ENCODE results near the gene UBE2M. TPM values are rescaled to one million over a fixed set of nuclear protein-coding genes. Genes with fewer than 3 reads are reported as not detected.

Gene UBE2M
- total RNA-seq, 1 experiment from 2014 or later = 185 TPM

- BruUV-seq (replicated peaks) = no TSS peak
- DNase-seq (ENCODE audit: low spot score) = peak; percentile 97
- TF ChIP-seq CTCF (conservative IDR thresholded peaks at IDR 0.05; ENCODE audit: low read depth, low read length) (peak; percentile 87), EZH2 (IDR thresholded peaks at IDR 0.05; ENCODE audit: borderline replicate concordance, low read depth, low read length, poor library complexity, severe bottlenecking) (no peak)
- Histone ChIP-seq H3K9me3 (ENCODE audit: low read depth, low read length, poor library complexity, severe bottlenecking) (no peaks in the 10 kb centered on the region), H3K4me1 (ENCODE audit: insufficient read depth, low read length, poor library complexity, severe bottlenecking) (peaks cover 24% of the 10 kb centered on the region), H3K27ac (ENCODE audit: low read depth, low read length, poor library complexity, severe bottlenecking) (peak overlapping the region; percentile 77), H3K27me3 (replicated peaks; ENCODE audit: insufficient read depth, low read depth, low read length, poor library complexity) (no peaks in the 10 kb centered on the region), H3K36me3 (ENCODE audit: insufficient read depth, low read length, poor library complexity, severe bottlenecking) (peaks cover 11% of the 10 kb centered on the region), H3K4me3 (ENCODE audit: low read depth, low read length, poor library complexity, severe bottlenecking) (peak overlapping the region; percentile 49)
- POLR2A ChIA-PET (ENCODE audit: low non-redundant PET) = interaction anchor here (0.9 kb wide), 1 partner anchor 61 kb away, joined by 3 read pairs; no protein-coding TSS in a partner anchor
- CTCF ChIA-PET = interaction anchor here (0.7 to 0.8 kb wide), 4 partner anchors 13 to 209 kb away, joined by 3 to 12 read pairs (median 5); no protein-coding TSS in a partner anchor
- intact Hi-C loops (cut with micrococcal nuclease; ENCODE audit: unreplicated experiment) = no loop called here
Observed at GRCh38 chr19:58513694-58514563, 44.5 kb downstream of the UBE2M start.

- H3K27me3 ChIP-seq (replicated peaks; ENCODE audit: insufficient read depth, low read depth, low read length, poor library complexity) = no peaks in the 10 kb centered on the region
- intact Hi-C loops (cut with micrococcal nuclease; ENCODE audit: unreplicated experiment) = no loop called here
- H3K36me3 ChIP-seq (ENCODE audit: insufficient read depth, low read length, poor library complexity, severe bottlenecking) = peaks cover 11% of the 10 kb centered on the region
- no peak for DNase-seq (ENCODE audit: low spot score)
- ChIA-PET CTCF (interaction anchor here (0.7 kb wide), 1 partner anchor 45 kb away, joined by 3 read pairs; no protein-coding TSS in a partner anchor), POLR2A (ENCODE audit: low non-redundant PET) (no interaction called here)
- no peak overlapping the region for H3K4me3 ChIP-seq (ENCODE audit: low read depth, low read length, poor library complexity, severe bottlenecking)
- no peaks in the 10 kb centered on the region for H3K9me3 ChIP-seq (ENCODE audit: low read depth, low read length, poor library complexity, severe bottlenecking)
- TF ChIP-seq EZH2 (IDR thresholded peaks at IDR 0.05; ENCODE audit: borderline replicate concordance, low read depth, low read length, poor library complexity, severe bottlenecking) = no peak
- TF ChIP-seq CTCF (conservative IDR thresholded peaks at IDR 0.05; ENCODE audit: low read depth, low read length) = no peak
- no TSS peak for BruUV-seq (replicated peaks)
- H3K4me1 ChIP-seq (ENCODE audit: insufficient read depth, low read length, poor library complexity, severe bottlenecking) = peaks cover 19% of the 10 kb centered on the region
- H3K27ac ChIP-seq (ENCODE audit: low read depth, low read length, poor library complexity, severe bottlenecking) = peak overlapping the region; percentile 77
Observed at GRCh38 chr19:58513213-58513693, 45.2 kb downstream of the UBE2M start.

GRCh38 chr19:58511353-58512208 is 46.8 kb downstream of the UBE2M start, which contains the start of gene SLC27A5:
TSS of gene SLC27A5 (minus strand) at chr19:58511992. CDS start at chr19:58511955, 37 bp downstream.
- intact Hi-C loops (cut with micrococcal nuclease; ENCODE audit: unreplicated experiment) = no loop called here
- Histone ChIP-seq H3K4me3 (ENCODE audit: low read depth, low read length, poor library complexity, severe bottlenecking) (no peak within 1 kb of the TSS), H3K27me3 (replicated peaks; ENCODE audit: insufficient read depth, low read depth, low read length, poor library complexity) (no peaks in the 10 kb centered on the region), H3K36me3 (ENCODE audit: insufficient read depth, low read length, poor library complexity, severe bottlenecking) (peaks cover 6% of the 10 kb centered on the region), H3K27ac (ENCODE audit: low read depth, low read length, poor library complexity, severe bottlenecking) (peak within 1 kb of the TSS; percentile 23), H3K9me3 (ENCODE audit: low read depth, low read length, poor library complexity, severe bottlenecking) (no peaks in the 10 kb centered on the region), H3K4me1 (ENCODE audit: insufficient read depth, low read length, poor library complexity, severe bottlenecking) (peaks cover 11% of the 10 kb centered on the region)
- no TSS peak for BruUV-seq (replicated peaks)
- ChIA-PET POLR2A (ENCODE audit: low non-redundant PET) (no interaction called here), CTCF (no interaction called here)
- TF ChIP-seq CTCF (conservative IDR thresholded peaks at IDR 0.05; ENCODE audit: low read depth, low read length) (no peak), EZH2 (IDR thresholded peaks at IDR 0.05; ENCODE audit: borderline replicate concordance, low read depth, low read length, poor library complexity, severe bottlenecking) (no peak)
- DNase-seq (ENCODE audit: low spot score) = no peak
